Ishikawa (cell line): ENCODE results near the gene GAS2L1.

Experiments
- CEBPB ChIP-seq: IDR thresholded peaks from 2 replicates; pipeline ENCODE4 v1.6.1; 2012
- CREB1 ChIP-seq: IDR thresholded peaks from 2 replicates; pipeline ENCODE4 v1.6.1; 2012; ENCODE audit warnings: low read depth
- EGR1 ChIP-seq: IDR thresholded peaks from 2 replicates; pipeline ENCODE4 v1.6.1; 2012
- EP300 ChIP-seq: IDR thresholded peaks from 2 replicates; pipeline ENCODE4 v1.6.1; 2012; ENCODE audit warnings: borderline replicate concordance
- FOXM1 ChIP-seq: IDR thresholded peaks from 2 replicates; pipeline ENCODE4 v1.6.1; 2012; ENCODE audit warnings: low read depth, borderline replicate concordance
- MAX ChIP-seq: IDR thresholded peaks from 2 replicates; pipeline ENCODE4 v1.6.1; 2012
- NFIC ChIP-seq: IDR thresholded peaks from 2 replicates; pipeline ENCODE4 v1.6.1; 2012
- RAD21 ChIP-seq: IDR thresholded peaks from 2 replicates; pipeline ENCODE4 v1.6.1; 2012; ENCODE audit warnings: low read depth
- REST ChIP-seq: IDR thresholded peaks from 2 replicates; pipeline ENCODE4 v1.6.1; 2012; ENCODE audit warnings: low read depth, mild to moderate bottlenecking
- TAF1 ChIP-seq: IDR thresholded peaks from 2 replicates; pipeline ENCODE4 v1.6.1; 2012; ENCODE audit warnings: low read depth, mild to moderate bottlenecking
- TCF12 ChIP-seq: IDR thresholded peaks from 2 replicates; pipeline ENCODE4 v1.6.1; 2012; ENCODE audit warnings: low read depth
- TEAD4 ChIP-seq: IDR thresholded peaks from 2 replicates; pipeline ENCODE4 v1.6.1; 2012
- USF1 ChIP-seq: IDR thresholded peaks from 2 replicates; pipeline ENCODE4 v1.6.1; 2012
- YY1 ChIP-seq: IDR thresholded peaks from 2 replicates; pipeline ENCODE4 v1.6.1; 2012; ENCODE audit warnings: low read depth
- ZBTB7A ChIP-seq: IDR thresholded peaks from 2 replicates; pipeline ENCODE4 v1.6.1; 2012; ENCODE audit warnings: low read depth

The GAS2L1 gene

GRCh38 chr22:29346659-29347058 lies 40.2 kb downstream of the GAS2L1 start:
- no peak for TF ChIP-seq CEBPB
- TF ChIP-seq RAD21: no peak
- TF ChIP-seq TEAD4: no peak
- TF ChIP-seq NFIC: no peak
- no peak for TF ChIP-seq EGR1
- no peak for TF ChIP-seq FOXM1
- no peak for TF ChIP-seq YY1
- no peak for TF ChIP-seq USF1
- TF ChIP-seq REST: no peak
- no peak for TF ChIP-seq TCF12

GRCh38 chr22:29348041-29348440 lies 41.6 kb downstream of the GAS2L1 start:
- TF ChIP-seq TAF1 (no peak), TEAD4 (no peak), RAD21 (no peak), CEBPB (no peak), CREB1 (no peak), REST (no peak), NFIC (no peak), FOXM1 (no peak), TCF12 (no peak), USF1 (no peak), EGR1 (no peak), EP300 (no peak), ZBTB7A (no peak), YY1 (no peak), MAX (no peak)

GRCh38 chr22:29348956-29349355 lies 42.5 kb downstream of the GAS2L1 start:
- TF ChIP-seq TAF1: no peak
- no peak for TF ChIP-seq ZBTB7A
- no peak for TF ChIP-seq NFIC
- no peak for TF ChIP-seq TCF12
- TF ChIP-seq TEAD4: no peak
- no peak for TF ChIP-seq EP300
- no peak for TF ChIP-seq RAD21
- no peak for TF ChIP-seq YY1
- TF ChIP-seq CREB1: no peak
- no peak for TF ChIP-seq CEBPB

GRCh38 chr22:29351042-29351441 lies 44.6 kb downstream of the GAS2L1 start:
- TF ChIP-seq EP300: no peak
- TF ChIP-seq TAF1: no peak
- TF ChIP-seq NFIC: no peak
- TF ChIP-seq REST: no peak
- no peak for TF ChIP-seq FOXM1
- no peak for TF ChIP-seq TCF12
- TF ChIP-seq USF1: no peak
- no peak for TF ChIP-seq CREB1
- TF ChIP-seq RAD21: no peak
- TF ChIP-seq ZBTB7A: no peak
- no peak for TF ChIP-seq MAX
- TF ChIP-seq YY1: no peak
- TF ChIP-seq TEAD4: no peak
- TF ChIP-seq EGR1: no peak
- TF ChIP-seq CEBPB: no peak
